A172 (cell line): ENCODE results near the gene E2F8. TPM values are rescaled to one million over a fixed set of nuclear protein-coding genes. Genes with fewer than 3 reads are reported as not detected.
A peak's percentile ranks its signal among the peaks of the same experiment; 100 is the strongest.

Source experiments
- DNase-seq: peaks from one replicate; pipeline ENCODE4 v3.0.0-alpha.2; 2015; ENCODE audit warnings: low spot score
- total RNA-seq: library from RNA; depleted of rRNA; stranded (reverse); fragments of >200 nt; shearing (Covaris generic); gene quantifications from 2 replicates; pipeline ENCODE4 v1.2.3, GENCODE V29; 2014; rRNA removed

The E2F8 gene
- total RNA-seq, 1 experiment from 2014 or later = 8.2 TPM

DNA sequence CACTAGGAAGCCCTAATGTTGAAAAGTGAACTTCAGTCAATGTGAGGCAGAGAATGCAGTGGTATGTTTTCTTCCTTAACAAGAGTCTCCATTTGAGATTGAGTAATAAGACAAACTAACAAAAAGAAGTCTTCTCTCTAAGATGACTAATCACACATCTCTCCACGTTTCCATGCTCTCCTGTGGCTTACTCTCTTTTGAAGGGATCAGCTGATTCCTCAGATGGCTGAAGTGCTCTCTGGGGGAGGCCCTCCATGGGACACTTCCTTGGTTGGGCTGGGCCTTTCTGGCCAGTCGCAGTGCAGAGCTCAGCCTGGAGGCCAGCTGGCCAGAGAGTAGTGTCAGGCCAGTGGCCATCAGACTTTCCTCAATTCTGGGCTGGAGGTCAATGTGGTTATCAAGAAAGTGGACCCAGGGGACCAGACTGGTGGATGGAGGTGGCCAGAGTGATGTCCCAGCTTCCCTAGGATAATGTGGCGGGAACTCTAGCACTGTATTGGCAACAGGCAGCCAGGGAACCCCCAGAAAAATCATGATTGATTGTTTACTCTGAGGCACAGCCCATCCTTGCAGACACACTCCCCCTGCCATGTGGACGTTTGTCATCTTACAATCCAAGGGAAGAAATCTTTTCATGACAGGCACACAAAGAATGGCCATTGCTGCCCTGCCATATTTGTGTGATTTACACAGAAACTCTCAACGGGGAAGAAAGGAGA is 53.5 kb downstream of the E2F8 start:
- DNase-seq = peak; percentile 27

DNA sequence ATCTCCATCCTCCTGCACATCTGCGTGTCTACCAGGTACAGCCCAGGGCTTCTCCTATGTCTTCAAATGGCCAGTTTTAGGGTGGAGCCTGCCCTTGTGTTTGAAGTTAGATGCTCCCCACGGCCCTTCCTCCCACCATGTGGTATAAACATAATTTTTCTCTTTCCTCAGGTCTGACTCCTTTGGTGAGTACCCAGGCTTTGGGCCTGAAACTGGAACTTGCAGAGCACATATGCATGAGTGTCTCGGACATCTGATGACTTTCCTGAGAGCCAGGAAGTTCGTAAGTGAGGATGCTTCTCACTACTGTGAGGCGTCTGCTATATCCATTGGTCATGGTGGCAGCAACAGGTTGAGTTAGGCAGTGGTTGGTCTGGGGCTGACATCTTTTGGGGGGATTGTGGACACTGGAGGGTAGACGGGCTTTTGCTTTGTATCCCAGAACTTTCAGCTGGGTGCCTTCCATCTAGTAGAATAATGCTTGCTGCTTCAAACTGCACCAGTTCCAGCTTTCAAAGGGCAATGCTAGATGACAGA is 55.2 kb downstream of the E2F8 start:
- DNase-seq = no peak

DNA sequence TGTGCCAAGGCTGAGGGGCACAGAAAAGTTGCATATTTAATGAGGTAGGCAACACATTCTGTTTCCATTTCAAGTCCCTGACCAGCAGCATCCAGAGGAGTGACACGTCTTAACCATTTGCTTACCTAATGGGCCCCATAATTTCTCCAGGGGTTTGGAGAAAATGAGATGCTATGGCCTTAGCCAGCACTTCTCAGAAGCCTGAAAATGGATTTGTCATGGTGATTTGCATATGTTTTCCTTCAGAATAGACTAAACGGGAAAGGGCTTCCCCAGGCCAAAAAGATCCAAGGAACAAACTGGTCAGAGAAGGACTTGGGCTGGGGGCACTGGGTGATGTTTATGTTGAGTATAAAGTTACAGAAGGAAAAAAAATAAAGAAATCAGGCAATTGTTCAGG is 55.7 kb downstream of the E2F8 start:
- DNase-seq = no peak

DNA sequence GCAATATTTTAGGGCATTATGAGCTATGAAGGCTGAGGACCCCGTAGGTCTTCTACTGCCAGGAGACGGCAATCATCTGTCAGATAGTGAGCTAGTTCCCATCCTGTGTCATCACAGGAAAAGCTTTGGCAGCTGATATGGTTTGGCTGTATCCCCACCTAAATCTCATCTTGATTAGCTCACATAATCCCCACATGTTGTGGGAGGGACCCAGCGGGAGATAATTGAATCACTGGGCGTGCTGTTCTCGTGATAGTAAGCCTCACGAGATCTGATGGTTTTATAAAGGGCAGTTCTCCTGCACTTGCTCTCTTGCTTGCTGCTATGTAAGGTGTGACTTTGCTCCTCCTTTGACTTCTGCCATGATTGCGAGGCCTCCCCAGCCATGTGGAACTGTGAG is 57.1 kb downstream of the E2F8 start:
- DNase-seq = no peak

DNA sequence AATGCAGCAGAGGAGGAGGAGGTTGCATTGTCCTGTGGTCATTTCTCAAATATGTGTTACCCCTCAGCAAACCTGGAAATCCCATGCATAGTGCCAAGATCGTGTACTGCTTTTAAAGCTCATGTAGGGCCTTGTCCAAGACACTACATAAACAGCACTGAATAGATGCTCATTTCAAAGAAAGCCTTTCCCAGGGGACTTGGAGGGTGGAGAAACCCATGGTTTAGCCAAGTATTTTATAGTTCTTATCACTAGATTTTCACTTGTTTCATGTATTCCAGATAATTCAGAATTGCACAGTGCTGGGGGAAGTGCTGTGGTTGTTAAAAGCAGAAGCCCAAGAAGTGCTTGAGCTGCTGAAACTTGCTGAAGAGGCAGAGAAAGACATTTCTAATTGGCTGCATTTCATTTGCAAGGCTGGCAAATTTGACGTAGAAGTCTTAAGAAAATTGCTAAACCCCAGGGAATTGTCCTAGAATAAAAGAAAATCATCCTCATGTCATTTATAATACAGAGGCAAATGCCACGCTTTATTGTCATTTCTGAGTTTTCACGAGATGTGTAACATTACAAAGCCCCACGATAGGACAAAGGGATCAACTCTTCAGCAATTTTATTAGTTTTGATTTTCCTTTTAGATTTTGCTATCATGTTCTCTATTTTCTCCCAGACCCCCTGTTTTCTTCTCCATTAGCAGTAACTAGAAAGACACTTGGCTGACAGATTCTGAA is 59.0 kb downstream of the E2F8 start:
- no peak for DNase-seq

DNA sequence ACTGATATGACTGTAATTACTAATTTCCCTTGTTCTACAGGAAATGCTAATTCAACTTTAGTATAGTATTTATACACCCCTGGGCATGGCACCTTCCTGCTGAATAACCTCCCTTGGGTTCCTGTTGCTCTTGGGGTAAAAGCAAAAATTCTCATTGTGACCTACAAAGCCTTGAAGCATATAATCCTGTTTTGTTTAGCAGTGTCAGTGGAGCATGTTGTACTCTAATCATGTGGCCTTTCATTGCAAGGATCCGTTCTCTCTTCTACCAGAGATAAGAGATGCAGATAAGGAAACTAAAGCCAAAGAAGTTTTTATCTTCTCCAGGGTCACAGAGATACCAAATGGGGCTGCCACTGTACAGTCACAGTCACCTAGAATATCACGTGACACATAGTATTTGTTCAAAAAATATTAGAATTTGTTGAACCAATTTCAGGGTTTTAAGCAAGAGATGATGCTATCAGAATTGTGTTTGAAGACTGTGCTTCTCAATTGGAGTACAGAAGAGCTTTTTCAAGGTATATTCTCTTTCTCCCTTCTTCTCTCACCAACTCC is 64.0 kb downstream of the E2F8 start:
- no peak for DNase-seq

Other genes with a start within 250 kb of the E2F8 start
- gene MRGPRX2, start 180.2 kb downstream of the E2F8 start, total RNA-seq = not detected in 2 replicates
- 37.5 and 37.6 TPM in 2 replicates for gene ZDHHC13, start 123.8 kb downstream of the E2F8 start, total RNA-seq
- not detected in 2 replicates for gene CSRP3, start 39.0 kb downstream of the E2F8 start, total RNA-seq